SU-DHL-6 (cell line): Measurements from ENCODE around the gene KSR1.
A peak's percentile ranks its signal among the peaks of the same experiment; 100 is the strongest.

Experiments
- H2AFZ ChIP-seq: fragments of 200-600 bp; sonication (generic); 2 replicates; pipeline ENCODE4 v1.6.1; 2014; ENCODE audit warnings: low read depth, mild to moderate bottlenecking, moderate library complexity, mixed read lengths, antibody characterized with exemption, low read length; ENCODE audit not compliant: severe bottlenecking
- H3F3A ChIP-seq: fragments of 200-600 bp; shearing (Covaris generic); 2 replicates; pipeline ENCODE4 v1.6.0; 2016; ENCODE audit warnings: antibody characterized with exemption, mild to moderate bottlenecking; ENCODE audit not compliant: insufficient read depth
- H3K27ac ChIP-seq: fragments of 200-600 bp; sonication (generic); 2 replicates; pipeline ENCODE4 v1.5.1; 2016; ENCODE audit warnings: low read depth, mild to moderate bottlenecking, low read length, moderate library complexity, mixed read lengths
- H3K27me3 ChIP-seq: fragments of 200-600 bp; sonication (generic), shearing (Covaris generic); 2 replicates; pipeline ENCODE4 v1.6.0; 2014; ENCODE audit warnings: mild to moderate bottlenecking, low read length
- H3K36me3 ChIP-seq: fragments of 200-600 bp; sonication (generic); 2 replicates; pipeline ENCODE4 v1.6.1; 2014; ENCODE audit warnings: mild to moderate bottlenecking, low read length, mixed read lengths
- H3K4me2 ChIP-seq: fragments of 300-600, 200-600 bp; shearing (Covaris generic), sonication (generic); 2 replicates; pipeline ENCODE4 v1.6.0; 2014; ENCODE audit warnings: low read length, low read depth, mild to moderate bottlenecking; ENCODE audit not compliant: poor library complexity, severe bottlenecking
- H3K4me3 ChIP-seq: fragments of 200-600 bp; sonication (generic); 2 replicates; pipeline ENCODE4 v1.5.1; 2014; ENCODE audit warnings: antibody characterized with exemption, low read length, mild to moderate bottlenecking, mixed read lengths; ENCODE audit not compliant: insufficient read depth, poor library complexity, severe bottlenecking
- H3K79me2 ChIP-seq: fragments of 200-600 bp; sonication (generic); 2 replicates; pipeline ENCODE4 v1.6.1; 2014; ENCODE audit warnings: mild to moderate bottlenecking, low read length, moderate library complexity; ENCODE audit not compliant: insufficient read depth
- H3K9ac ChIP-seq: fragments of 200-600 bp; sonication (generic); 2 replicates; pipeline ENCODE4 v1.7.0; 2014; ENCODE audit warnings: mild to moderate bottlenecking, low read length
- H3K9me2 ChIP-seq: fragments of 200-600 bp; sonication (generic); replicated peaks from 2 replicates; pipeline ENCODE4 v1.6.1; 2014; ENCODE audit warnings: low read length; ENCODE audit not compliant: insufficient read depth
- H3K9me3 ChIP-seq: fragments of 200-600 bp; sonication (generic); 2 replicates; pipeline ENCODE4 v1.6.1; 2014; ENCODE audit warnings: low read length, mixed read lengths; ENCODE audit not compliant: insufficient read depth
- H4K20me1 ChIP-seq: fragments of 200-600 bp; sonication (generic); 2 replicates; pipeline ENCODE4 v1.6.1; 2014; ENCODE audit warnings: low read depth, mild to moderate bottlenecking, antibody characterized with exemption, low read length, moderate library complexity, mixed read lengths
- EZH2phosphoT487 ChIP-seq: fragments of 200-600 bp; sonication (generic), shearing (Covaris generic); conservative IDR thresholded peaks from 2 replicates; pipeline ENCODE4 v1.6.1; 2018; ENCODE audit warnings: mild to moderate bottlenecking, antibody characterized with exemption, low read length, moderate library complexity, mixed read lengths
- TF ChIP-seq, protein P1 (sequence below): fragments of 200-600 bp; sonication (generic); IDR thresholded peaks from one replicate; pipeline ENCODE4 v1.5.1; 2017; ENCODE audit warnings: antibody characterized with exemption, mild to moderate bottlenecking, low read length, moderate library complexity; ENCODE audit not compliant: insufficient read depth, poor library complexity, severe bottlenecking

KSR1 gene

DNA sequence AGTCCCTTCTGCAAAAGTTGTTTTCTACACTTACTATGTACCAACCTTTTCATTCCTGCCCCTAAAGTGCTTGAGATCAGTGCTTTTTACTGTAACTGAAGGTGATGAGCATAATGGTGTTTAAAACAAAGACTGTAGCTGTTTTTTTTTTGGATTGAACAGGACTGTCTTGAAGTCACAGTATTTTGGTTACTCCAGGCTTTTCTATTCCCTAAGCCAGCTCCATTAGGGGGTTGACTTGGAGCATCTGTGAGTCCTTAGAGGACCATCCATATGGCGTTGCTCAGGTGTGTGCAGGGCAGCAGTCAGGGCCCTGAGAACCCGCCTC, 145.7 kb downstream of the KSR1 start:
- no peaks in the 10 kb centered on the region for H3K79me2 ChIP-seq
- no peaks in the 10 kb centered on the region for H3K27me3 ChIP-seq
- no peaks in the 10 kb centered on the region for H3K36me3 ChIP-seq
- H3K4me2 ChIP-seq, result no peak overlapping the region
- H3K9me2 ChIP-seq, result no peaks in the 10 kb centered on the region
- H3K4me3 ChIP-seq, result no peak overlapping the region
- H3K9ac ChIP-seq, result no peak overlapping the region
- TF ChIP-seq, protein P1, sequence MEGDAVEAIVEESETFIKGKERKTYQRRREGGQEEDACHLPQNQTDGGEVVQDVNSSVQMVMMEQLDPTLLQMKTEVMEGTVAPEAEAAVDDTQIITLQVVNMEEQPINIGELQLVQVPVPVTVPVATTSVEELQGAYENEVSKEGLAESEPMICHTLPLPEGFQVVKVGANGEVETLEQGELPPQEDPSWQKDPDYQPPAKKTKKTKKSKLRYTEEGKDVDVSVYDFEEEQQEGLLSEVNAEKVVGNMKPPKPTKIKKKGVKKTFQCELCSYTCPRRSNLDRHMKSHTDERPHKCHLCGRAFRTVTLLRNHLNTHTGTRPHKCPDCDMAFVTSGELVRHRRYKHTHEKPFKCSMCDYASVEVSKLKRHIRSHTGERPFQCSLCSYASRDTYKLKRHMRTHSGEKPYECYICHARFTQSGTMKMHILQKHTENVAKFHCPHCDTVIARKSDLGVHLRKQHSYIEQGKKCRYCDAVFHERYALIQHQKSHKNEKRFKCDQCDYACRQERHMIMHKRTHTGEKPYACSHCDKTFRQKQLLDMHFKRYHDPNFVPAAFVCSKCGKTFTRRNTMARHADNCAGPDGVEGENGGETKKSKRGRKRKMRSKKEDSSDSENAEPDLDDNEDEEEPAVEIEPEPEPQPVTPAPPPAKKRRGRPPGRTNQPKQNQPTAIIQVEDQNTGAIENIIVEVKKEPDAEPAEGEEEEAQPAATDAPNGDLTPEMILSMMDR, result no peak
- TF ChIP-seq EZH2phosphoT487, result no peak
- H3F3A ChIP-seq, result no peaks in the 10 kb centered on the region
- no peak overlapping the region for H3K27ac ChIP-seq
- H4K20me1 ChIP-seq, result no peaks in the 10 kb centered on the region
- no peak overlapping the region for H2AFZ ChIP-seq
- no peaks in the 10 kb centered on the region for H3K9me3 ChIP-seq

DNA sequence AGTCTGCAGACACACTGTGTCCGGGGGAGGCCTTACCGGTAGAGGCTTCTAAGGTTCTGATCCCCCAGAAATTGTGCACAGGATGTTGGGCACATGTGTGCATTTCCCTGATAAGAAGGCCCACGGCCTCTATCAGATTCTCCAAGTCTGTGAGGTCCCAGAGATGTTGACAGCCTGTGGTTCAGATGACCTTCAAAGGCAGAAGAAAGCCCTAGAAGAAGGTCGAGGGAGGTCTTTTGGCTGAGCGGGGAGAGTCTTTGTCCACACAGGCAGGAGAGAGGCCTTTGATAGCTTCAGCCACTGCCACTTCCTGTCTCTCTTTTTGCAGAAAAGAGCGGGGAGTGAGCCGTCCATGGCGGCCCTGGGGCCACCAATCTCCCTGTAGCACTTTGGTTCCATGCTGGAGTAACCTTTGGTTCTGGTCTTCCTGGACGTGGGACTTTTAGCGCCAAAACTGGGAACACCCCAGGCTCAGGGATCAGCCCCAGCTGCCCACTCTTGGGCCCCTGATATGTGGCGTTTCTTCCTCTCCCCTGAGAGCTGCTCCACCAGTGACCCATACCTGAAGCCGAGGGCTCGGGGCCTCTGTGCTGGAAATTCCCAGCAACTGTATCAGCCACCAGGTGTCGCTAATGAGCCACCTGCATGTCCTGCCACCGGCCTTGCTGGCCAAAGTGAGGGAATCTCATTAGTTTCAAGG, 146.6 kb downstream of the KSR1 start:
- H3K4me2 ChIP-seq, result no peak overlapping the region

DNA sequence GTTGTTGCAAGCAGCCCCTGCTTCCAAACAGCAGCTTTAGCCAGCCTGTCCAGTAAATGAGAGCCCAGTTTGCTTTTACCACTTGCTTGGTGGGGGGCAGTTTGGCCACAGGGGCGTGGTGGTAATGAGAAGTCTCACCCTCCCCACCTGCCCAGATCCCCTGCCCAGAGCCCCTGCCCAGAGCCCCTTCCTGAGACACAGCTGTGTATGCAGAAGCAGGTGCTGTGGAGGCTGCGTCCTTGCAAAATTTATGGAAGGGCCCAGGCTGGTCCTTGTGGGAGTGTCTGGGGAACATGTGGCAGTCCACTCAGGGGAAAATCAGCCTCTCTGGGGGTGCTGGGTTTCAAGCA, 147.1 kb downstream of the KSR1 start:
- Histone ChIP-seq H3K9me2 (no peaks in the 10 kb centered on the region), H3K4me2 (no peak overlapping the region), H3K9ac (no peak overlapping the region), H3K79me2 (no peaks in the 10 kb centered on the region), H4K20me1 (no peaks in the 10 kb centered on the region), H3K36me3 (no peaks in the 10 kb centered on the region), H3K9me3 (no peaks in the 10 kb centered on the region), H3K27ac (no peak overlapping the region), H3K27me3 (no peaks in the 10 kb centered on the region), H2AFZ (no peak overlapping the region), H3F3A (no peaks in the 10 kb centered on the region), H3K4me3 (no peak overlapping the region)
- TF ChIP-seq, protein P1, result no peak
- no peak for TF ChIP-seq EZH2phosphoT487

More for the DNA sequence above, 146.6 kb downstream of the KSR1 start:
- TF ChIP-seq EZH2phosphoT487, result no peak
- TF ChIP-seq, protein P1, result peak; percentile 91
- Histone ChIP-seq H3K79me2 (no peaks in the 10 kb centered on the region), H2AFZ (no peak overlapping the region), H3K4me3 (no peak overlapping the region), H3K27me3 (no peaks in the 10 kb centered on the region), H3K27ac (no peak overlapping the region), H3K9me3 (no peaks in the 10 kb centered on the region), H3K36me3 (no peaks in the 10 kb centered on the region), H4K20me1 (no peaks in the 10 kb centered on the region), H3F3A (no peaks in the 10 kb centered on the region), H3K9me2 (no peaks in the 10 kb centered on the region), H3K9ac (no peak overlapping the region)
